Heart left ventricle (tissue), 13 donors: ENCODE measurements around the gene DOCK8.

Experiments used
- CTCF ChIP-seq, 12 donors: fragments of 200-600 bp; sonication (generic) in 4 of 12; IDR thresholded peaks; one replicate each; pipeline versions ENCODE4 v1.5.0 to v1.8.0; 2018 to 2022; ENCODE audit warnings: antibody characterized with exemption in 12 of 12, mild to moderate bottlenecking in 5 of 12
- POLR2A ChIP-seq, 2 donors: fragments of 450-650 bp; IDR thresholded peaks; one replicate each; pipeline ENCODE4 v1.6.1; 2017; ENCODE audit warnings: antibody characterized with exemption in 2 of 2, mild to moderate bottlenecking in 2 of 2, moderate library complexity in 2 of 2
- donor health status: ischemic (EF 13 %, LVEDD 7.1; RV severe dilation, severe dysfunction).
- donor health status: DM: no; HTN: yes; CAD: no.
- donor health status: DM: no; HTN: no; CAD: no.
- donor health status: ischemic (EF 25% LVEDD 6.9; RV normal size, moderate dysfunction).
- donor health status: ischemic (EF 25% LVEDD 5.7; RV mildly dilated, moderate dysfunction).
- donor health status: ischemic (EF 35%, LVEDD 5.7; RV mildly dilated, moderate dysfunction).
- donor health status: nonischemic (EF 11% LVEDD 7.7; RV severe dilation, severe dysfunction).
- donor health status: DM: yes; HTN: yes; CAD: no.
- donor health status: PGD.
- donor health status: ischemic (EF 29% LVEDD 5.4; RV normal size, mild dysfunction).
- donor health status: nonischemic (EF 23%, LVEDD 6.1; RV moderate dilation, normal function).

- TF ChIP-seq POLR2A (IDR thresholded peaks at IDR 0.05) (no peak), CTCF (IDR thresholded peaks at IDR 0.05) (no peak)
Observed at GRCh38 chr9:472479-473075, 257.9 kb downstream of the DOCK8 start.
